ENCODE data around the gene PRKG1.

DNA sequence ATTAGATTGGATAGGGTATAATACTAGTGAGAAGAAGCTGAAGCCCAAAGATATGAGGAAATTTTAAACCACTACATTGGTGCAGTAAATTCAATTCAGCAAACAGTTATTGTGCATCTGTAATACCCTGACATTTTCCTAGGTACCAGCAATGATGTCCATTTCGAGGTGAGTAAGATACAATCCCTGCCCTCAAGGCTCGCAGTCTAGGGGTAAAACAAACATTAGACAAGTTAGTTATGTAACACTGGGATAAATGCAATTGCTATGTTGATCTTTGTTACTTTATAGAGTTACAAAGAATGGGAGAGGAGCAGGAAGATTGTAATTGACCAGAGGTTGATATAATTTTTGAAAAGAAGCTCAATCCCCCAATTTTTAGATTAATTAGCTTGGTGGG is 168.1 kb downstream of the PRKG1 start:
- TF ChIP-seq GABPA (IDR thresholded peaks at IDR 0.05; ENCODE audit: low read depth) = no peak
- TF ChIP-seq, protein P1, sequence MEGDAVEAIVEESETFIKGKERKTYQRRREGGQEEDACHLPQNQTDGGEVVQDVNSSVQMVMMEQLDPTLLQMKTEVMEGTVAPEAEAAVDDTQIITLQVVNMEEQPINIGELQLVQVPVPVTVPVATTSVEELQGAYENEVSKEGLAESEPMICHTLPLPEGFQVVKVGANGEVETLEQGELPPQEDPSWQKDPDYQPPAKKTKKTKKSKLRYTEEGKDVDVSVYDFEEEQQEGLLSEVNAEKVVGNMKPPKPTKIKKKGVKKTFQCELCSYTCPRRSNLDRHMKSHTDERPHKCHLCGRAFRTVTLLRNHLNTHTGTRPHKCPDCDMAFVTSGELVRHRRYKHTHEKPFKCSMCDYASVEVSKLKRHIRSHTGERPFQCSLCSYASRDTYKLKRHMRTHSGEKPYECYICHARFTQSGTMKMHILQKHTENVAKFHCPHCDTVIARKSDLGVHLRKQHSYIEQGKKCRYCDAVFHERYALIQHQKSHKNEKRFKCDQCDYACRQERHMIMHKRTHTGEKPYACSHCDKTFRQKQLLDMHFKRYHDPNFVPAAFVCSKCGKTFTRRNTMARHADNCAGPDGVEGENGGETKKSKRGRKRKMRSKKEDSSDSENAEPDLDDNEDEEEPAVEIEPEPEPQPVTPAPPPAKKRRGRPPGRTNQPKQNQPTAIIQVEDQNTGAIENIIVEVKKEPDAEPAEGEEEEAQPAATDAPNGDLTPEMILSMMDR (IDR thresholded peaks at IDR 0.05; ENCODE audit: insufficient read depth, low read length) = no peak
- TF ChIP-seq, protein P2, sequence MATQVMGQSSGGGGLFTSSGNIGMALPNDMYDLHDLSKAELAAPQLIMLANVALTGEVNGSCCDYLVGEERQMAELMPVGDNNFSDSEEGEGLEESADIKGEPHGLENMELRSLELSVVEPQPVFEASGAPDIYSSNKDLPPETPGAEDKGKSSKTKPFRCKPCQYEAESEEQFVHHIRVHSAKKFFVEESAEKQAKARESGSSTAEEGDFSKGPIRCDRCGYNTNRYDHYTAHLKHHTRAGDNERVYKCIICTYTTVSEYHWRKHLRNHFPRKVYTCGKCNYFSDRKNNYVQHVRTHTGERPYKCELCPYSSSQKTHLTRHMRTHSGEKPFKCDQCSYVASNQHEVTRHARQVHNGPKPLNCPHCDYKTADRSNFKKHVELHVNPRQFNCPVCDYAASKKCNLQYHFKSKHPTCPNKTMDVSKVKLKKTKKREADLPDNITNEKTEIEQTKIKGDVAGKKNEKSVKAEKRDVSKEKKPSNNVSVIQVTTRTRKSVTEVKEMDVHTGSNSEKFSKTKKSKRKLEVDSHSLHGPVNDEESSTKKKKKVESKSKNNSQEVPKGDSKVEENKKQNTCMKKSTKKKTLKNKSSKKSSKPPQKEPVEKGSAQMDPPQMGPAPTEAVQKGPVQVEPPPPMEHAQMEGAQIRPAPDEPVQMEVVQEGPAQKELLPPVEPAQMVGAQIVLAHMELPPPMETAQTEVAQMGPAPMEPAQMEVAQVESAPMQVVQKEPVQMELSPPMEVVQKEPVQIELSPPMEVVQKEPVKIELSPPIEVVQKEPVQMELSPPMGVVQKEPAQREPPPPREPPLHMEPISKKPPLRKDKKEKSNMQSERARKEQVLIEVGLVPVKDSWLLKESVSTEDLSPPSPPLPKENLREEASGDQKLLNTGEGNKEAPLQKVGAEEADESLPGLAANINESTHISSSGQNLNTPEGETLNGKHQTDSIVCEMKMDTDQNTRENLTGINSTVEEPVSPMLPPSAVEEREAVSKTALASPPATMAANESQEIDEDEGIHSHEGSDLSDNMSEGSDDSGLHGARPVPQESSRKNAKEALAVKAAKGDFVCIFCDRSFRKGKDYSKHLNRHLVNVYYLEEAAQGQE (IDR thresholded peaks at IDR 0.05; ENCODE audit: insufficient replicate concordance, low read depth) = no peak
- no peak for TF ChIP-seq POLR2AphosphoS5 (IDR thresholded peaks at IDR 0.05; ENCODE audit: low read depth)

All from HL-60 (cell line).